Fibroblast of lung (primary cell): ENCODE measurements around the gene PABPN1. TPM values are rescaled to one million over a fixed set of nuclear protein-coding genes. Genes with fewer than 3 reads are reported as not detected.
"Not testable (repeated sequence)": the region's sequence is repeated elsewhere in the genome, so short reads cannot be mapped to it uniquely, and the experiment has no call there.

ENCODE experiments used
- DNase-seq, 2 donors: peaks; one replicate each; pipeline versions ENCODE4 v3.0.0 to v3.0.0-alpha.2; 2010; ENCODE audit warnings: low read depth in 2 of 2
- H2AFZ ChIP-seq: 2 replicates; pipeline ENCODE4 v1.5.1; 2012; ENCODE audit warnings: low read length, control low read depth, inconsistent platforms
- H3K27ac ChIP-seq: 2 replicates; pipeline ENCODE4 v1.5.1; 2011; ENCODE audit warnings: low read length, control low read depth; ENCODE audit not compliant: insufficient read depth
- H3K27me3 ChIP-seq: 2 replicates; pipeline ENCODE4 v1.5.1; 2011; ENCODE audit warnings: mild to moderate bottlenecking, low read length; ENCODE audit not compliant: control insufficient read depth, insufficient read depth
- H3K36me3 ChIP-seq: 2 replicates; pipeline ENCODE4 v1.5.1; 2011; ENCODE audit warnings: low read length; ENCODE audit not compliant: control insufficient read depth, insufficient read depth
- H3K4me1 ChIP-seq: 2 replicates; pipeline ENCODE4 v1.5.1; 2011; ENCODE audit warnings: low read length; ENCODE audit not compliant: control insufficient read depth, insufficient read depth; ENCODE audit errors: extremely low read depth
- H3K4me2 ChIP-seq: 2 replicates; pipeline ENCODE4 v1.5.1; 2011; ENCODE audit warnings: low read length, control low read depth; ENCODE audit not compliant: insufficient read depth; ENCODE audit errors: extremely low read depth
- H3K4me3 ChIP-seq, 4 experiments: fragments of 200-600 bp in 1 of 4; sonication (generic) in 1 of 4; replicated peaks in 1 of 4; 2 replicates each; pipeline ENCODE4 v1.5.1; 2011 to 2016; ENCODE audit warnings: low read length in 4 of 4, low read depth in 3 of 4, mild to moderate bottlenecking in 3 of 4, control low read depth in 2 of 4, inconsistent platforms in 1 of 4, mixed read lengths in 1 of 4; ENCODE audit not compliant: insufficient read depth in 1 of 4; ENCODE audit errors: control extremely low read depth in 1 of 4
- H3K79me2 ChIP-seq: 2 replicates; pipeline ENCODE4 v1.5.1; 2012; ENCODE audit warnings: mild to moderate bottlenecking, low read length, inconsistent platforms; ENCODE audit not compliant: control insufficient read depth, insufficient read depth
- H3K9ac ChIP-seq: 2 replicates; pipeline ENCODE4 v1.5.1; 2011; ENCODE audit warnings: mild to moderate bottlenecking, low read length, control low read depth; ENCODE audit not compliant: insufficient read depth
- H3K9me3 ChIP-seq: 2 replicates; pipeline ENCODE4 v1.5.1; 2012; ENCODE audit warnings: low read depth, low read length; ENCODE audit not compliant: control insufficient read depth, insufficient read depth
- H4K20me1 ChIP-seq: 2 replicates; pipeline ENCODE4 v1.5.1; 2011; ENCODE audit warnings: low read length; ENCODE audit not compliant: control insufficient read depth, insufficient read depth; ENCODE audit errors: extremely low read depth
- EZH2 ChIP-seq: IDR thresholded peaks from 2 replicates; pipeline ENCODE4 v1.5.1; 2012; ENCODE audit warnings: low read length, control low read depth, mild to moderate bottlenecking; ENCODE audit errors: missing control alignments
- polyA plus RNA-seq, 2 donors: library from polyadenylated mRNA; depleted of rRNA in 1 of 2; stranded (reverse) in 1 of 2; unstranded in 1 of 2; fragments of >200 nt; gene quantifications; 2 replicates each; pipeline ENCODE4 v1.2.1, GENCODE V29; 2011 to 2012; ENCODE audit warnings: missing spikeins in 1 of 2
- total RNA-seq: library from RNA; depleted of rRNA; stranded (reverse); fragments of >200 nt; gene quantifications from 2 replicates; pipeline ENCODE4 v1.2.1, GENCODE V29; 2014
- TF ChIP-seq, protein P1 (sequence below), 2 donors: IDR thresholded peaks in 1 of 2; conservative IDR thresholded peaks in 1 of 2; 1 replicate in 1 of 2; 2 replicates in 1 of 2; pipeline ENCODE4 v1.5.1; 2011 to 2012; ENCODE audit warnings: low read length in 2 of 2, control low read depth in 1 of 2, inconsistent platforms in 1 of 2, low read depth in 1 of 2, mild to moderate bottlenecking in 1 of 2

The PABPN1 gene
- total and polyA plus RNA-seq, 2 donors (not counting 1 experiment from before 2014, with no cell fraction given): 73.2 to 152 TPM

DNA sequence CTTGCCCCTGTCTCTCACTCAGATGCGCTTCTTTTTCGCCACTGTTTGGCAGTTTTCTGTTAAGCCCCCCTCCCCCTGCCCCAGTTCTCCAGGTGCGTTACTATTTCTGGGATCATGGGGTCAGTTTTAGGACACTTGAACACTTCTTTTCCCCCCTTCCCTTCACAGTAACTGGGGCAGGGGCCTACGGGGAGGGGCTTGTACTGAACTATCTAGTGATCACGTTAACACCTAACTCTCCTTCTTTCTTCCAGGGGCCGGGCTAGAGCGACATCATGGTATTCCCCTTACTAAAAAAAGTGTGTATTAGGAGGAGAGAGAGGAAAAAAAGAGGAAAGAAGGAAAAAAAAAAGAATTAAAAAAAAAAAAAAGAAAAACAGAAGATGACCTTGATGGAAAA, 3.7 kb downstream of the PABPN1 start:
- Histone ChIP-seq H2AFZ (no peak overlapping the region), H3K79me2 (peaks cover 22% of the 10 kb centered on the region), H3K4me3 (no peak overlapping the region), H3K27ac (no peak overlapping the region), H3K9me3 (no peaks in the 10 kb centered on the region), H3K9ac (no peak overlapping the region), H3K4me1 (peaks cover 4% of the 10 kb centered on the region), H3K27me3 (no peaks in the 10 kb centered on the region), H4K20me1 (no peaks in the 10 kb centered on the region), H3K36me3 (peaks cover 13% of the 10 kb centered on the region), H3K4me2 (no peak overlapping the region)
- DNase-seq: no peak
- no peak for TF ChIP-seq EZH2
- TF ChIP-seq, protein P1, sequence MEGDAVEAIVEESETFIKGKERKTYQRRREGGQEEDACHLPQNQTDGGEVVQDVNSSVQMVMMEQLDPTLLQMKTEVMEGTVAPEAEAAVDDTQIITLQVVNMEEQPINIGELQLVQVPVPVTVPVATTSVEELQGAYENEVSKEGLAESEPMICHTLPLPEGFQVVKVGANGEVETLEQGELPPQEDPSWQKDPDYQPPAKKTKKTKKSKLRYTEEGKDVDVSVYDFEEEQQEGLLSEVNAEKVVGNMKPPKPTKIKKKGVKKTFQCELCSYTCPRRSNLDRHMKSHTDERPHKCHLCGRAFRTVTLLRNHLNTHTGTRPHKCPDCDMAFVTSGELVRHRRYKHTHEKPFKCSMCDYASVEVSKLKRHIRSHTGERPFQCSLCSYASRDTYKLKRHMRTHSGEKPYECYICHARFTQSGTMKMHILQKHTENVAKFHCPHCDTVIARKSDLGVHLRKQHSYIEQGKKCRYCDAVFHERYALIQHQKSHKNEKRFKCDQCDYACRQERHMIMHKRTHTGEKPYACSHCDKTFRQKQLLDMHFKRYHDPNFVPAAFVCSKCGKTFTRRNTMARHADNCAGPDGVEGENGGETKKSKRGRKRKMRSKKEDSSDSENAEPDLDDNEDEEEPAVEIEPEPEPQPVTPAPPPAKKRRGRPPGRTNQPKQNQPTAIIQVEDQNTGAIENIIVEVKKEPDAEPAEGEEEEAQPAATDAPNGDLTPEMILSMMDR (conservative IDR thresholded peaks at IDR 0.05 in 1 of 2, IDR thresholded peaks at IDR 0.05 in 1 of 2; ENCODE audit: low read depth in 1 of 2, low read length in 2 of 2): no peak

DNA sequence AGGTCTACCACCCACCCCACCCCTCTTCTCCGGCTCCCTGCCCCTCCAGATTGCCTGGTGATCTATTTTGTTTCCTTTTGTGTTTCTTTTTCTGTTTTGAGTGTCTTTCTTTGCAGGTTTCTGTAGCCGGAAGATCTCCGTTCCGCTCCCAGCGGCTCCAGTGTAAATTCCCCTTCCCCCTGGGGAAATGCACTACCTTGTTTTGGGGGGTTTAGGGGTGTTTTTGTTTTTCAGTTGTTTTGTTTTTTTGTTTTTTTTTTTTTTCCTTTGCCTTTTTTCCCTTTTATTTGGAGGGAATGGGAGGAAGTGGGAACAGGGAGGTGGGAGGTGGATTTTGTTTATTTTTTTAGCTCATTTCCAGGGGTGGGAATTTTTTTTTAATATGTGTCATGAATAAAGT, 4.5 kb downstream of the PABPN1 start:
- peaks cover 22% of the 10 kb centered on the region for H3K79me2 ChIP-seq
- H4K20me1 ChIP-seq, H3K4me1 ChIP-seq, H3K36me3 ChIP-seq, H3K27ac ChIP-seq, H3K9me3 ChIP-seq, H3K4me3 ChIP-seq, H3K4me2 ChIP-seq, H3K27me3 ChIP-seq, H3K9ac ChIP-seq, H2AFZ ChIP-seq, DNase-seq: not testable (repeated sequence)

DNA sequence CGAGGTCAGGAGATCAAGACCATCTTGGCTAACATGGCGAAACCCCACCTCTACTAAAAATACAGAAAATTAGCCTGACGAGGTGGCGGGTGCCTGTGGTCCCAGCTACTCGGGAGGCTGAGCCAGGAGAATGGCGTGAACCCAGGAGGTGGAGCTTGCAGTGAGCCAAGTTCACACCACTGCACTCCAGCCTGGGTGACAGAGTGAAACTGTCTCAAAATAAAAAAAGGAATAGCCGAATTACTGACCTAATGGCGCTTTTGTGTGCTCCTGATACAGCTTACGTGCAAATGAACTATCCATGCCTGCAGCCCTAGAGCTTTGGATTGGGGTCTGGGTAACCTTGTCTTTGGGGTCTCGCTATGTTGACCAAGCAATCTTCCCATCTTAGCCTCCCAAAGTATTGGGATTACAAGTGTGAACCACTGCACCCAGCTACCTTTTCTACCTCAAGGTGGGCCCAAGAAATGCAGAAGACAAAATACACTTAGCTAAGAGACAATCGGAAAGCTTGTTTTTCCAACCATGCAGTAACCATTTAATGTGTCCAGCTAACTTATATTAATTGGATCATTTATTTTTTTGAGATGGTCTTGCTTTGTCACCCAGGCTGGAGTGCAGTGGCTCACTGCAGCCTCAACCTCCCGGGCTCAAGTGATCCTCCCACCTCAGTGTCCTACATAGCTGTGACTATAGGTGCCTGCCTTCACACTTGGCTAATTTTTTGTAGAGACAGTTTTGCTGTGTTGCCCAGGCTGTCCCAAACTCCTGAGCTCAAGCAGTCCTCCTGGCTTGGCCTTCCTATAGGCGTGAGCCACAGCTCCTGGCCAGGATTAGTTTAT, 5.5 kb downstream of the PABPN1 start:
- H3K27ac ChIP-seq: no peak overlapping the region
- no peak for DNase-seq
- no peaks in the 10 kb centered on the region for H3K9me3 ChIP-seq
- H2AFZ ChIP-seq: no peak overlapping the region
- no peak overlapping the region for H3K4me2 ChIP-seq
- peaks cover 22% of the 10 kb centered on the region for H3K79me2 ChIP-seq
- H3K36me3 ChIP-seq: peaks cover 10% of the 10 kb centered on the region
- TF ChIP-seq, protein P1 (conservative IDR thresholded peaks at IDR 0.05 in 1 of 2, IDR thresholded peaks at IDR 0.05 in 1 of 2; ENCODE audit: low read depth in 1 of 2, low read length in 2 of 2): no peak
- no peak for TF ChIP-seq EZH2
- no peak overlapping the region for H3K9ac ChIP-seq
- no peaks in the 10 kb centered on the region for H4K20me1 ChIP-seq
- no peaks in the 10 kb centered on the region for H3K27me3 ChIP-seq
- no peak overlapping the region for H3K4me3 ChIP-seq
- peaks cover 4% of the 10 kb centered on the region for H3K4me1 ChIP-seq
